CD4-positive, alpha-beta T cell treated with Interleukin-4 for 1 hour (primary cell): ENCODE measurements around the gene GCSAM.

Source experiments
- DNase-seq, 2 donors: peaks; one replicate each; pipeline ENCODE4 v3.0.0-alpha.2; 2020 to 2022

GCSAM gene, protein sequence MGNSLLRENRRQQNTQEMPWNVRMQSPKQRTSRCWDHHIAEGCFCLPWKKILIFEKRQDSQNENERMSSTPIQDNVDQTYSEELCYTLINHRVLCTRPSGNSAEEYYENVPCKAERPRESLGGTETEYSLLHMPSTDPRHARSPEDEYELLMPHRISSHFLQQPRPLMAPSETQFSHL

DNA sequence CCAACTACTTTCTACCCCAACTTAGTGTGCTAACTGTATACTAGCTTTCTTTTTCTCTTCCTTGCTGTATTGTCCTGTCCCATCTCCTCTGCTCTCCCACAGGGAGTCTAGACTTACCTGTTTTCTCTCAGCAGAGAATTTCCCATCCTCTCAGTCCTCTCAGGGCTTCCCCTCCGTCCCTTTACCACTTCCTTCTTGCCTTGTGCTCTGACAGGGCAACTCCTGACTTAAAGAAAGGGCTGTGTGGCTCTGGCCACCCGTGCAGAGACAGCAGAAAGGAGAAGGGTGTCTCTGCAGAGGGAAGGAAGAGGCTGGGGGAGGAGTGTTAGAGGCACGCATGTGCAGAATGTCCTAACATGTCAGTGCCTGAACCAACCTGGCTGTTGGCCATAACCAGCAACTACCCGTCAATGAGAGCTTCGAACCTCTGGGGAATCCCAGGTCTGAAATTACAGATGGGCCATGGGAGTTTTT, at the start of gene GCSAM:
GCSAM (minus strand) TSS at position 274 of the 474 bp plus-strand sequence; CDS start at position 146, 128 bp downstream.
- peak; percentile 87 to 89 for DNase-seq

DNA sequence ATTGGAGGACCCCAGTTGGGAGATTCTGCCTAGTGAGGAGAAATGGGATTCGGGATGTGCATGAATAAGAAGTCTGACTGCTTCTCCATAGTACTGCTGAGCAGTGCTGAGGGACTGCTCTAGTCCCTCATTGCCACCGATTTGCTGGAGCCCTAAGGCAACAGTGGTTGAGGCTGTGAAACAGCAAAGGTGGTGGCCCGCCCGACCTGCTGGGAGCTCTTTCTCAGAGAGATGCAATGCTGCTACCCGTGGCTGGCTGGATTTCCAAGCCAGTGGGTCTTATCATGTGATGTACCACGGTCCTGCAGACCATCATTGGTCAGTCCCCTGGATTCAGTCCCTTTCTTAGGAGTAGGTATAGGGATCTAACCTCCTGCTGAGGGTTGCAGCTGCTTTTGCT, 42.6 kb upstream of the GCSAM start:
- DNase-seq, result no peak

DNA sequence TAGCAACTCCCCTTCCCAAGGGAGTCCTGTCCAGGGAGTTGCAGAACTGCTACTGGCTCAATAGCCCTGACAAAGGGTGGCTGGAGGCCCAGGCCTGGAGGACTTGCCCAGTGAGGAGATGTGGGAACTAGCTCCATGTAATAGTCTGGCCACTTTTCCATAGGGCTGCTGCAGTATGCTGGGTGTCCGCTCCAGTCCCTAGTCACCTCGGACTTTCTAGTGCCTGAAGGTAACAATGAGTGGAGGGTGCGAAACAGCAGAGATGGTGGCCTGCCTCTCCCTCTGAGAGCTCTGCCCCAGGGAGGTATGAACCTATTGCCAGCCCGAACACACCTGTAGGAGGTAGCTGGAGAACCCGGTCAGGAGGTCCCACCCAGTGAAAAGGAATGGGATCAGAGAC, 42.0 kb upstream of the GCSAM start:
- no peak for DNase-seq

DNA sequence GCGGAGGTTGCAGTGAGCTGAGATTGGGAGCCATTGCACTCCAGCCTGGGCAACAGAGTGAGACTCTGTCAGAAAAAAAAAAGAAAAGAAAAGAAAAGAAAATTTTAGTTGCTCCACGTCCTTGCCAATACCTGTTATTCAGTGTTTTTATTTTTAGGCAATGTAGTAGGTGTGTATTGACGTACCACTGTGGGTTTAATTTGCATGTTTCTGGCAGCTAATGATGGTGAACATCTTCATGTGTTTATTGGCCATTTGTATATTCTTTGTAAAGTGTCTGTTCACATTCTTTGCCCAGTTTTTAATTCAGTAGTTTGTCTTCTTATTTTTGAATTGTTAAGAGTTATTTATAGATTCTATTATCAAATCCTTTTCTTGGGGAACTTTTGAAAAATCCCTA, 38.1 kb upstream of the GCSAM start:
- no peak for DNase-seq

DNA sequence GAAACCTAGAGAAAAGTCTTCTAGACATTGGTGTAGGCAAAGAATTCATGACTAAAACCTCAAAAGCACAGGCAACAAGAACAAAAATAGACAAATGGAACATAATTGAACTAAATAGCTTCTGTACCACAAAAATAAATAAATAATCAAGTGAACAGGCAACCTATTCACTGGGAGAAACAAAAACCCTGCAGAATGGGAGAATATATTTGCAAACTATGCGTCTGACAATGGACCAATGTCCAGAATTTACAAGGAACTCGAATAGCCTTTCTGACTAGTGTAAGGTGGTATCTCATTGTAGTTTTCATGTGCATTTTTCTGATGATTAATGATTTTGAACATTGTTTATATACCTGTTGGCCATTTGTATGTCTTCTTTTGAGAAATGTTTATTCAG, 37.0 kb upstream of the GCSAM start:
- DNase-seq, result no peak

DNA sequence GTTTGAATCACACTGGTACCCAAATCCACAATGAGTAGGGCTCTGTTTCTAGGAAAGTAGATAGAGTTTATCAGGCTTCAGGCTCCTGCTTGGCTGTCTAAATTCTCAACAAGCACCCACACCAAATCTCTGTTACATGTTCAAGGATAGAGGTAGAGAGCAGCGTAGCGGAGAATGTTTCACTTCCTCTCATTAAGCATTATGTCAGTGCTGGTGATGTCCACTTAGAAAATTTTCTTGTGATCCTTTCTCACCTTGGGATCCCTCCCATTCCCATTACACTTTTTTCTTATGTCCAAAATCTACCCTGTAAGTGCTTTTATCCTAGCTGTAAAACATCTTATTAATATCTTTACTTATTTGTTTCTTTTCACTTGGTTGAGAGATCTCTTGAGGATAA, 34.7 kb upstream of the GCSAM start:
- DNase-seq, result no peak

DNA sequence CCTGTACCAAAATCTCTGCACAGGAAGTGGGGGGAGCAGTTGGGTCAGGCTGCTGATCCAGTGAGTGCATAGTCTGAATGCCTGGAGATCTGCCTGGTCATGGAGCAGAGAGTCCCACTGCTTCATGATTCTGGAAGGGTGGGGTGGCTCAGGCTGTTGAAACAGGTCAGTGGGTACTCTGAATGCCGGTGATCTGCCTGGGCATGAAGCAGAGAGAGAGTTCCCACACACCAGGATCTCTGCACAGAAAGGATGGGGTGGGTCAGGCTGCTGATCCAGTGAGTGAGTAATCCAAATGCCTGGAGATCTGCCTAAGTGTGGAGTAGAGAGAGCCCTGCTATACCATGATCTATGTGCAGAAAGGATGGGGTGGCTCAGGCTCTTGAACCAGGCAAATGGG, 16.1 kb upstream of the GCSAM start:
- no peak for DNase-seq

DNA sequence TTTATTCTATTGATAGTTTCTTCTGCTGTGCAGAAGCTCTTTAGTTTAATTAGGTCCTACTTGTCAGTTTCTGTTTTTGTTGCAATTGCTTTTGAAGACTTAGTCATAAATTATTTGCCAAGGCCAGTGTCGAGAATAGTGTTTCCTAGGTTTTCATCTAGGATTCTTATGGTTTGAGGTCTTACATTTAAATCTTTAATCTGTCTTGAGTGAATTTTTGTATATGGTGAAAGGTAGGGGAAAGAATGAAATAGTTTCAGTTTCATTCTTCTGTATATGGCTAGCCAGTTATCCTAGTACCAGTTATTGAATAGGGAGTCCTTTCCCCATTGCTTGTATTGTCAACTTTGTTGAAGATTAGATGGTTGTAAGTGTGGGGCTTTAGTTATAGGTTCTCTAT, 10.6 kb upstream of the GCSAM start:
- no peak for DNase-seq

DNA sequence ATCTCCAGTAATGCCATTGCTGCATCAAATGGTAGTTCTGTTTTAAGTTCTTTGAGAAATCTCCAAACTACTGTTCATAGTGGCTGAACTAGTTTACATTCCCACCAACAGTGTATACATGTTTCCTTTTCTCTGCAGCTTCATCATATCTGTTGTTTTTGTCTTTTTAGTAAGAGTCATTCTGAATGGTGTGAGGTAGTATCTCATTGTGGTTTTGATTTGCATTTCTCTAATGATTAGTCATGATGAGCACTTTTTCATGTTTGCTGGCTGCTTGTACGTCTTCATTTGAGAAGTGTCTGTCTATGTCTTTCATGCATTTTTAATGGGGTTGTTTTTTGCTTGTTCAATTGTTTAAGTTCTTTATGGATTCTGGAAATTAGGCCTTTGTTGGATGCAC, 10.2 kb upstream of the GCSAM start:
- DNase-seq, result no peak

DNA sequence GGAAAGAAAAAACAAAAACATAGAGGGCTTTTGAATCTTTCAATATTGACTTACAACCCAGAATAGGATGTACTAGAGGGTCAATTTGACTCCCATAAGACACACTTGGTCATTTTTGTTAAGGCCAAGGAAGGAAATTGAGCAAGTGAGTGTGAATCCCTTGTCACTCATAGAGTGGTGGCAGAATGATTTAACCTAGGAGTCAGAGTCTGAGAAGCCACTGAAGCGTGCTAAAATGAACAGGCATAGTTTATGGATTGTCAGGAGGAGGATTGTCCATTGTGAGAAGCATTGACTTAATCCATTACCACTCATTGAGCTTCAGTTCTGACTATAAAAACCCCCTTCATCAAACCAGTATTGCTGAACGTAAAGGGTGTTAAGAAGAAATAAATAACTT, 8.2 kb upstream of the GCSAM start:
- no peak for DNase-seq

DNA sequence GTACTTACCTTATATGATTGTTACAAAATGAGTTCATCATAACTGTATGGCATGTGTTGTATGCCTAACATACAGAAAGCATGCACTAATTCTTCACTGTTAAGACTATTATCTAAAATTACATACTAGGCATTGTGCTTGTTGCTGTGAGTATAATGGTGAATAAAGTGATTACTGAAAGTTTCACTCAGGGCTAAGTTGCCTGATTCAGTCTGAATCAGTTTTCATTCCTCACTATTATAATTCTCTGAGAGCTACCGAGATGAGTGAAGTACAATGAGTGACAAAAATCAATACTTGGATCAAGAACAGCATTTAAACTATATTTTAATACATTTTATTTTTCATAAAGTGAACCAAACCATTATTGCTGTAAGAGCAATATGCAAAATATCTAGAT, 7.5 kb upstream of the GCSAM start:
- no peak for DNase-seq

DNA sequence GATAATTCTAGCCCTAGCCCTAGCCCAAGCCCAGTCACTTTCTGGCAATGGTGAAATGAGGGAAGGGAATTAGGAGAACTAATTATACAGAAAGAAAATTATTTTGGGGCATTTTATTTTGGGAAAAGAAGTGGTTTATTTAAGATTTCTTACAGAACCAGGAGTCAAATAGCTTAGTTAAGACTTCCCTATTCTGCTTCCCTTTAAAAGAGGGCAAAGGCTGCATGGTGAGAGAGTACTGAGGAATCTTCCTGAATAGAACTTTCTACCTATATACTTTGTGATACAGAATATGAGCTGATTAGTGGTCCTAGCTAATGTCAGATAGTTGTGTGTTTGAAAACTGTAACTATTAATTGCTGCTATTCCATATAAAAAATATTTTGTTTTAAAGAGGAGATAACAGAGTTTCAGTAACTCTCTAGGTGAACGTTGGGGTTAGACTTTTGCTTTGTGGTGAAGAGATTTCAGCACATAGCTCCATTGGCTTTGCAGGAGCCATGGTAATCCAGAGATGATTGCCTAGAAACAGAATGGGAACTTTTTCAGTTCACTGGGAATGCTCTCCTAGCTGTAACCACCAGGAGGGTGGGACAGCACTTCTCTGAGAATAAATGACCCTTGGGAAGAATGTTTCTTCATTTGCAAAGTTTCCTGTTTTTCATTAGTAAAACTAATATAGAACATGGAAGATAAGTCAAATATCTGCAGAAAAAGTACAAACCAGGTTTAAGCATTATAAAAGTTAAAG, 5.3 kb upstream of the GCSAM start:
- DNase-seq, result no peak

DNA sequence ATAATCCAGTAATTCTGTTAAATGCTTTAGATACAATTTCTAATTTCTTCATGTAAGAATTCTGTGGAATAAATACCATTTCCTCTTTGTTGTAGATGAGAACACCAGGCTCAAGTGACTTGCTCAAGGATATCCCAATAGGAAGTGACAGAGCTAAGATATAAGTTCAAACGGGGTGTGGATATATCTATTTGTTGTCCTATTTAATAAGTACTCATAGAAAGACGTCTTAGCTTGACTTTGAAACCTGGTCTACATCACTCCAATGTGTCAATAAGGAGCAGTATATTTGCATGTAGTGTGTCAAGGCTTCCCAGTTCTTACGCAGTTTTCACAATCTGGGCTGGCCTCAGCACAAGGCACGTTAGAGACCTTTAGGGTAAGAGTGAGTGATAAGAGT, 4.7 kb upstream of the GCSAM start:
- DNase-seq, result no peak

DNA sequence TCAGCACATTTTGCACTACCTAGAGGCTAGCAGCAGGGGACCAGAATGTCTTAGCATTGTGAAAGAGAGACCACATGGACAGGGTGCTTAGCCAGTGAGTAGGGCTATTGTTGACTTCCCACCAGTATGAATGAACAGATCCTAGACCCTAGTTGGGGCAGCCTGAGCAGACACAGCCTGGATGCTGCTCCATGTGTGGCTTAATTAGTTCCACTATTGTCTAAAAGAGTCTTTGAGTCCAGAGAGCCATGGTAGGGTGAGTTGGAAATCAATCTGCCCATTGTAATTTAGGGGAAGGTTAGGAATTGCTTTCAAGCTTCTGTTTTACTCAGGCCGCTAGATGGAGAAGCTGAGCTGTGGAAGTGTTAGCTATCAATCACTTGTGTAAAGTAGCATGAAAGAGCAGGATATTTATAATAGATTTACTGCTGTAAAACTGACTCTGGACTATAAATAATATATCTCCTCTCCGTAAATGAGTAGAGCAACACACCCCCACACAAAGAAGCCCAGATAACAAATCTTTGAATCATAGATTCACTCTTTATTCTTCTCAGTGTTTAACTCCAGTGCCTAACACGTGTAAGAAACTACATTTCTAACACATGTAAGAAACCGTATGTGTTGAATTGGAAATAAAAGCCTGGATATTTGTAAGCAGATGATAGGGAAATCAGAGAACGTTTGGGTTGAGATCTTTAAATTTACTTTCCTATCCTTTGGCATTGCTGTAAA, 4.1 kb upstream of the GCSAM start:
- DNase-seq, result peak; percentile 54 to 64

DNA sequence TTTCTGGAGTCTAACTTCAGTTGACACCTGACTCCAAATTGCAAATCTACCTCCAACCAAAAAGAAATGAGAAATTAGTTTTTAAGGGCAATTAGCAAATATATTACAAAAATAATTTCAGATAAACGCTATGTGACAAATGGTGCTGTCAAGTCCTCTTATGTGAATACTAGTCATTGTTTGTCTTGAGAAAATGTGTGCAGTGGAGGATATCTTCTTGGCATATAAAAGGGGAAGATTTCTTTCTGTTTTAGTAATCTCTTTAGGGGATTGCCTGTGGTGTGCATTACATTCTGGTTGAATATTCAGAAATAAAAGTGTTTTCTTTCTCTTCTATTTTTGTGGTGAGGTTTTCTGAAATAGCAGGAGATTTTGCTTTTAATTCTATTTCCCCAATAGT, 3.0 kb upstream of the GCSAM start:
- DNase-seq, result no peak

DNA sequence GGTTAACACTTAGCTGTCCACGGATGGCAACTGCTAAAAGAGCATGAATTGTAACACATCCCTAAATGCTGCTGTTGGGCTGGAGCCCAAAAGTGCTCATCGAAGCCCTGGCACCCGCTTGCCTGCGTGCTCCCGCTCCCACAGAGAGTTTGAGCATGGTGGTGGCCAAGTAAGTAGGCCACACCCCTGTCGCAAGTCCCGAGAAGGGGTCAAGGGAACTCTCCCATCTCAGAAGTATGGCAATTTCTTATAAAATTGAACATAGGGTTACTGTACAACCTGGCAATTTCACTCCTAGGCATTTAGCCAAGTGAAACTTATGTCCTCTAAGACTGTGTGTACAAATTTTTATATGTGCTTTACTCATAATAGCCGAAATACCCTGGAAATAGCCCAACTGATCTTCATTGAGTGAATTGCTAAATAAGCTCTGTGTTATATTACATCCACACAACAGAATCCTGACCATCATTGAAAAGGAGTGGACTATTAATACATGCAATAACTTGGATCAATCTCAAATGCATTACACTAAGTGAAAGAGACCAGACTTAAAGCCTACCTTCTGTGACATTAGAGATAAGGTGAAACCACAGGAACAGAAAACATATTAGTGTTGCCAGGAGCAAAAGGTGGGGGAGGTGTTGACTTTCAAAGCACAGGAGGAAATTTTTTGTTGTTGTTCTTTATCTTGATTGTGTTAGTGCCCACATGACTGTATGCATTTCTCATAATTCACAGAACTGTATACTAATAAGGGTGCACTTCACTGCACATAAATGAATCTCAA, 1.5 kb upstream of the GCSAM start:
- peak in 1 of 2 donors; percentile 77 for DNase-seq

DNA sequence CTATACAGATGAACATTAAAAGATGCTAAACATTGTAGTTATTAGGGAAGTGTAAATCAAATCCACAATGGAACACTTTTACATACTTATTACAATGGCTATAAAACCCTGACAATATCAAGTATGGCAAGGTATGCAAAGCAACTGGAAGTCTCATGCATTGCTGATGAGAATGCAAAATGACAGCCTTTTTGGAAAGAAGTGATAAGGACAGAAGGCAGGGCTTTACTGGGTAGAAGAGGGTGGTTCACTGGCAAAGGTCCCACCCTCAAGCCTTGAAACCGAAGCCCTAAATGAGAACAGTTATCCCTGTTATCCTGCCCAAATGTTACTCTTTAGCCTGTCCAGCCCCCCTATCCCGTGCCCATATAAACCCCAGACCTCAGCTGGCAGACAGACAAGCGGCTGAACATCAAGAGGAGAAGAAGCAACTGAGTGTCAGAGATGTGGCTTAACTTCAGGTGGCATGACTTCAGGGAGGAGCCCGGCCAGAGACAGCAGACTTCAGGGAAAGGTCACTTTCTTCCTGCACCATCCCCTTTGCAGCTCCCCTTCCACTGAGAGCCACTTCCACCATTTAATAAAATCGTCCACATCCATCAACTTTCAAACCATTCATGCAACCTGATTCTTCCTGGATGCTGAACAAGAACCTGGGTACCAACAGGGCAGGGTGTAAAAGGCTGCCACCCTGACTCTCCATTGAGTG, 732 bp upstream of the GCSAM start:
- DNase-seq, result no peak

DNA sequence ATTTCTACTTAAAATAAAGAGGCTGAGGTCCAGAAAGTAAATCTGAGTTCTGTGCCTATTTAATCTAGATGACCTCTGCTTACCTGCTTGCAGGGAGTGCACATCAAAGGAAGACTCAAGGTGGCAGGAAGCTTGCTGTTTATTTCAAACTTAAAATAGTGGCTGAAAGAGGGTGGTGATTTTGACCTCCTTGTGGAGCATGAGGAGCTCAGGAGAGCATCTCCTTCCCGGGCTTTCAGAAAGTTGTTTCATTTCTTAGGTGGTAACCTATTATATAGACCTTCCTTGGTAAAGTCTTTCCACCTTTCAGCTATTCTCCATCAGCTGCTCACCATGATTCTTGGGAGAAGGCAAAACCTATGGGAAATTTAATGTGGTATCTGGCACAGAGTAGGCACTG, 494 bp downstream of the GCSAM start:
- peak in 1 of 2 donors; percentile 34 for DNase-seq

DNA sequence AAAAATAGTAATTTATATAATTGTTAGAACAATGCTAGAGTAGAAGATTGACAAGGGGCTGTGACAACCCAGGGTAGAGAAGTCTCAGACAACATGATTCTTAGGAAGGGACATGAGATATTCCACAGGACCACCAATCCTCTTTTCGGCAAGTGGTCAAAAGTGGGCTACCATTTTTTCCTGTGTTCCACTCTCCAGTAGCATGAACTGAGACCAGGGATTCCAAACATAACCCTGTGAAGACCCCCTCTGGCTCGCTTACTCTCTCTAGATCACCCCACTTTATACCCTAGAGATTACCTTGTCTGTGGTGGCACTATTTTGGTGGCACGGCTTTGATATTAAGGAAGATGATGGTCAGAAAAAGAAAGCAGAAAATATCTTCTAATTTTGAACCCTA, 960 bp downstream of the GCSAM start:
- no peak for DNase-seq

DNA sequence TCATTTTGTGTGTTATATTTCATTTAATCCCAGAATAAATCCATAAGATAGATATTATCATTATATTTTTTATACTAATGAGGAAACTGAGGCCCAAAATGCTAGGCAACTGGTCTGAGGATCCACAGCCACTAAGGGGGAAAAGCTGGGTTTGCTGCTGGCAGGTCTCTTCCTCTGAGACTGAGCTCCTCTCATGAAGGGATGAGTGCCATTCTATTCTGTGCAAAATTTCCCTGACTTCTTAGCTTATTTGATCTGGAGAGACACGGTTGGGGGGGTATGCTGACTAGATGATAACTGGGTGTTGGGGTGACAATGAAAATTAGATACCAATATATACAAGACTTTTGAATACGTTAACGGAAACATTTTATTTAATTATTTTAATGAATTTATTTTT, 1.9 kb downstream of the GCSAM start:
- DNase-seq, result no peak

DNA sequence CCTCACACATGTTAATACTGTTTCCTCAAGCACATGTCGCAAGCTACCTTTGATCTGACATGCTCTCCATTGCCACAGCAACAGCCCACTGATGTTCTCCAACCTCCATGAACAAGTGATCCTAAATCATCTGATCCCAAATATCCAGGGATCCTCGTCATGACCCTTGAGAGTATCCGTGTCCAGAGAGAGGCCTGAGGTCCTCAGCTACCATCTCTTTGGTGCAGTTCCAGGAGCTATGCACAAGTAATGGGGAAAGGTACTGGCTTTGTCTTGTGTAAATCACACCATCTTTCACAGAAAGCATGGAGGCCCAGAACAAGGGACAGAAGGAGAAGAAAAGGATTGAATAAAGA, 2.4 kb downstream of the GCSAM start:
- no peak for DNase-seq

DNA sequence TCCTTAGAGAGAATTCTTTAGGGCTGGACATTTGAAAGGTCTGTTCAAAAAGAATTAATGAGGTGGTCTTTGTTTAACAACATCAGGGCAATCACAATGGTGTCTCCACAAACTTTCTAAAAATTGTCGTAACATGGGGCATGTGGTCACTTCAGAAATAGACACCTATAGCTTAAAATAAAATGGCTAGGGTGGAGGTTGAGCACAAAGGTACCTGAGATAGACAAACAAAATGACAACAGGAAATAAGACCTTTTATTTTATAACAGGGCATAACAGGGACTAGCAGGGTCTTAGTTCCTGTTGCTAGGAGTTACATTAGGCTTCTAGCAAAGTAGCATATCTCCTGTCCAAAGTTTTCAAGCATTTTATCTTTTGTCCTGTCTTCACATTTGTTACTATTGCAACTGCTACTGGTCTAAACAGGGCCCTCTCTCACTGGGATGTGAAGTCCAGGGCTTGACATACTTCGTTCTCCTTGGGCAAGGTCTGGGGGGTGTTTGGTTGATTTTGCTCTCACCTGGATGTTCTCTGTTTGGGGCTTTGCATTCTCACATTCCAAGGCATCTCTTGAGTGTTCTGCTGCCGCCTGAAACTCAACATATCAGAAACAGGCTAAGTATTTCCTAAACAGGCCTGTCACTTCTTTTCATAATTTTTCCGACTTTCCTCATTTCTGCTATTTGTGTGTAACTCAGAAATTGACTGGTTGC, 3.0 kb downstream of the GCSAM start:
- DNase-seq, result no peak
